Prostate gland (tissue), 2 donors: ENCODE results near the gene PRSS48.

Experiments
- CTCF ChIP-seq, 4 experiments: fragments of 200-600 bp in 2 of 4; fragments of 450-650 bp in 2 of 4; sonication (generic) in 2 of 4; IDR thresholded peaks; 1 replicate in 3 of 4; 2 replicates in 1 of 4; pipeline ENCODE4 v1.5.1; 2016 to 2019; ENCODE audit warnings: antibody characterized with exemption in 4 of 4, mild to moderate bottlenecking in 2 of 4, moderate library complexity in 2 of 4
- POLR2A ChIP-seq: fragments of 450-650 bp; IDR thresholded peaks from one replicate; pipeline ENCODE4 v1.6.1; 2016; ENCODE audit warnings: antibody characterized with exemption, mild to moderate bottlenecking
- POLR2AphosphoS5 ChIP-seq: sonication (generic); formaldehyde crosslinking; IDR thresholded peaks from one replicate; pipeline ENCODE4 v1.6.1; 2017; ENCODE audit warnings: antibody characterized with exemption

DNA sequence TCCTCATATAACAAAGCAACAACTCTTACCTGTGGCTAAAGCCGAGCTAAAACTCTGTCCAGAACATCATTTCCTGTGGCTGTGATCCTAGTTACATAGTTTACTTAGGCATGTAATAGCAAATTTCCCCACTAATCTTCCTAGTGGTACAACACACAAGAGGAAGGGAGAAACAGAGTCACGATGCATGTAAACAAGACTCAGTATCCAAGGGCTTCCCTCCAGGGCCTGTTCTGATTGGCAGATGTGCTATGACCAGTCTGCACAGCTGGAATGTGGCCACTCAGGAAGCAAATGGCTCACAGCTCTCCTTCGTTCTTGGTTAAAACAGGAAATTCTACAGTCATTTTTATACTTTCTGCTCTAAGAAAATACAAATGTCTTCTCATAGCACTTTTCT lies 49.2 kb upstream of the PRSS48 start:
- no peak for TF ChIP-seq POLR2A
- TF ChIP-seq CTCF (IDR thresholded peaks at IDR 0.05): no peak
- TF ChIP-seq POLR2AphosphoS5: no peak
